ENCODE data around the gene TMED8. TPM values are rescaled to one million over a fixed set of nuclear protein-coding genes. Genes with fewer than 3 reads are reported as not detected.
A peak's percentile ranks its signal among the peaks of the same experiment; 100 is the strongest.

TMED8 gene
- polyA plus RNA-seq, 3 donors = 20.0 to 25.4 (median 23.6) TPM

DNA sequence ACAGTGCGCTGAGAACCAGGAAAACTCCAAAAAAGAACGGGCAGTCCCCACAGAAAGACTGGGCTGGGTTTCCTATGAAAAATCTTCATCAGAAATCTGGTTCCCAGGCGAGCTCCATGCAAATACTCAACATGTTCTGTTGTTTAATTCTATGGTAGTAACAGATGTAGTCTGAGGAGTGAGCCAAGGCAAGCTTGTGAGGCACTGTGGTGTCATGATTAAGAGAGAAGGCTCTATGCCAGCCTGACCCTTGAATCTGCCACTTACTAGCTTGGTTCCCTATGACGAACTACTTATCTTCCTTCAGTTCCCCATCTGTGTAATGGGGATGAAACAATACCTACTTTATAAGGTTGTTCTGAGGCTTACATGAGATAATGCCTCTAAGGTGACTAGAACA is 66.9 kb downstream of the TMED8 start:
- DNase-seq (ENCODE audit: extremely low read depth in 1 of 11, low read depth in 9 of 11, low spot score in 4 of 11) = no peak

DNA sequence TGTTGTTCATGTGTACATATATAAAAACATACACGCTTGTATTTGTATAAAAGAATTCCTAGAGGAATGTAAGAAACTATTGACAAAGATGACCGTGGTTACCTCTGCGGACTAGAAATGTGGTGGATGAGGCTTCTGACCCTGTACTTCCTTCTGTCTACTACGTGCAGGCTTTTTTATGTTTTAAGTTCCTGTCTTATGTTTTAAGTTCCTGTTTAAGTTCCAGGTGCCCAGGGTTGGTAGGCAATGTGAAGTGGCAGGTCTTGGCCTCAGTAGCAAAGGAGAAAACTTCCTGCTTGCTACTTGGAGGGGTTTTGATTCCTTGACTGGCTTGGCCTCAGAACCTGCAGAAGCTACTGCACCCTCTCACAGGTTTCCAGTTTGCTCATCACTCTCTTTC is 67.8 kb downstream of the TMED8 start:
- DNase-seq (ENCODE audit: extremely low read depth in 1 of 11, low read depth in 9 of 11, low spot score in 4 of 11) = no peak

DNA sequence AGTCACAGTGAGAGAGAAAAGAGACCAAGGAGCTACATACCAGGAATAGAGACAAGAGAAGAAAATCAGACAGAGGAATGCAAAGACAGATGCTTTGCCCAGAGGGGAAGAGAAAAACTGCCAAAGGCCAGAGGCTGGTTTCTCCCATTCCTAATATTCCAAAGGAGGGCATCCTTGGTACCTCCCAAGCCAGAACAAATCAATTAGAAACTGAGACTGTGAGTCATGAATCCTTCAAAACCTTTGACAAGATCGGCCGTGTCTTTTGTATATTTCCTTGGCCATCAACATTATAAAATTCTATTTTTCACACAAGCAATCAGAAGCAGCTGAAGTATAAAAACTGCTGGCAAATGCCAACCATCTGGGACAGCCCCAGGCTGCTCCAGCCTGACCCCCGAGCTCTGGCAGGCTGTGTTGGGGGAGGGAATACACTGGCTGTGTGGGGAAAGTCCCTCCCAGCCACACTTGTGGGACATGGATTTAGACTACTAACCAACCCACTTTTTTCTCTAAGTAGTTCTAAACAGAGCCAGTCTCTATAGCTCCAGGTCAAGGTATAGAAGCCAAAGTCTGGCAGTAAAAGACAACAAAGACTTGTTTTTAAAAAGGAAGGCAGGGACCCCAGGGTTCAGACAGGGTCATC is 69.9 kb downstream of the TMED8 start:
- no peak for DNase-seq (ENCODE audit: extremely low read depth in 1 of 11, low read depth in 9 of 11, low spot score in 4 of 11)

DNA sequence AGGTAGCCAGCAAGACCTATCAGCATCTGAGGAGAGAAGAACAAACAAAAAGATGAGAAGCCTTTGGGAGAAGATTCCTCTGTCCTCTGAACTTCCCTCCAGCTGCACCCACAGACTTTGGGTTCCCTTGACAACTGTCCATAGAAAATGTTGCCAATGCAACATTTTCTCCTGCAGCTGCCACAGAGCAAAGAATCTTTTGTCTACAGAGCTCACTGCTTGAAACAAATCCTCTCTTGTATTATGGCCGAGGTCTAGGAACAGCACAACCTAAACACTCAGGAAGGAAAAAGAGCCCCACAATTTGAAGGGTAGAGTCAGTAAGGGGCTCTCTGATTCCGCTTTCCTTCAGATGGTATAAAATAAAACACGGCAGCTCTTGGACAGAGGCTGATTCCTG is 70.5 kb downstream of the TMED8 start:
- DNase-seq (ENCODE audit: extremely low read depth in 1 of 11, low read depth in 9 of 11, low spot score in 4 of 11) = no peak

DNA sequence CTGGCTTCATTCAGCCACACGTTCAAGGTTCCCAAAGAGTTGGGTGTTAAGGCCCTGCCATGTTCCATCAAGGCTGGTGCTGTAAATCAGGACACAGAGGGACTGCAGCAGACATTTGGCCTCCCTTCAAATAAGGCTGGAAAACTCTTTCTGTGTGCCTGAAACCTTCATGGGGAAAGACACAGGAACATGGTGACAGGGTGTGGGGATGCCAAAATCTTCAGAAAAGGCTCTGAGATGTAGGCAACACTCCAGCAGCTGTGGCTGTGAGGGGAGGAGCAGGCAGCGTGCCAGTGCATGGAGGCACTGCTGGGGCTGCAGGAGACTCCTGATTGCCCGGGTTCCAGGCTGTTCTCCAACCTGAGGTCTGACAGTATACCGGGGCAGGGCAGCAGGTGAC is 71.2 kb downstream of the TMED8 start:
- no peak for DNase-seq (ENCODE audit: extremely low read depth in 1 of 11, low read depth in 9 of 11, low spot score in 4 of 11)

DNA sequence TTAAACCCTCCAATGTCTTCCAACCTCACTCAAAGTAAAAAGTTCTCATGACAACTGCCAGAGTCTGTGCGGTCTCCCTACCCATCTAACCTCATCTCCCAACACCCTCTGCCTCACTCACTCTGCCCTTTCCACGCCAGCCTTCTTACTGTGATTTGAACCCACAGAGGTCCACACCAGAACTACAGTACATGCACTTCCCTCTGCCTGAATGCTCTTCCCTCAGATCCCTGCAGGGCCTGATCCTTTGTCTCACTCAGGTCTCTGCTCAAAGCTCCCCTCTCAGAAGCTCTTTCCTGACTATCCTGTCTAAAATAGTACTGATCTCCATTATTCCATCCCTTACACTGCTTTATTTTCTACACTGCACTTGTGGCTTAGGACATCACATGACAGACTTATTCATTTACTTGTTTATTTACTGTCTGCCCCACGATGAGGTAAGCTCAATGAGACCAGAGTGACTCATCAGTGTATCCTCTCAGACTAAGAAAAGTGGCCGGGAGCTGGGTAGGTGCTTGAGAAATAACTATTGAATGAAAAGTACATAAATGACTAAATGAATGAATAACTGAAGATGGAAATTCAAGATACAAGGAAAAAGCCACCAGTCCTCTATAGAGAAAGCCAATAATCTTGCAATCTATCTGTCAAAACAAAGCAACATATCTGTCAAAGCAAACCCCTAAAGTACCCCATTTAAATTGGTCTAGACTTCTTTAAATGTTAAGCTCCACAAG is 73.3 kb downstream of the TMED8 start:
- no peak for DNase-seq (ENCODE audit: extremely low read depth in 1 of 11, low read depth in 9 of 11, low spot score in 4 of 11)

DNA sequence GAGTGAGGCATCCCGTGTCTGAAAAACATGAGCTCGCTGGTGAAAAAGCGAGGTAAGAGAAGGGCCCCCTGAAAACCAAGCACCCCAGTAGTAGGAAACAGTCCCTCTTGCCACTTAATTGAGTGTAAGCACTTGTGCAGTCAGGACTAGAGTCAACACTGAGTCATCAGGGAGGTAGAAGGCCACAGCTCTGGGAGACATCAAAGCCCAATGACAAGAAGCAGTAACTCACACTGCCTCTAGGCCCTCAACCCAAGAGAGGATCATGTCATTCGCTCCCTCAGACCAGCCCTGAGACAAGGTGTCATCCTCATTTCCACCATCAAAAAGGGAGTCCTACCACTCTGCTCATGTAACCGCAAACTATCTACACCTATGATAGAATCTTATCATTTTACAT is 74.0 kb downstream of the TMED8 start:
- no peak for DNase-seq (ENCODE audit: extremely low read depth in 1 of 11, low read depth in 9 of 11, low spot score in 4 of 11)

DNA sequence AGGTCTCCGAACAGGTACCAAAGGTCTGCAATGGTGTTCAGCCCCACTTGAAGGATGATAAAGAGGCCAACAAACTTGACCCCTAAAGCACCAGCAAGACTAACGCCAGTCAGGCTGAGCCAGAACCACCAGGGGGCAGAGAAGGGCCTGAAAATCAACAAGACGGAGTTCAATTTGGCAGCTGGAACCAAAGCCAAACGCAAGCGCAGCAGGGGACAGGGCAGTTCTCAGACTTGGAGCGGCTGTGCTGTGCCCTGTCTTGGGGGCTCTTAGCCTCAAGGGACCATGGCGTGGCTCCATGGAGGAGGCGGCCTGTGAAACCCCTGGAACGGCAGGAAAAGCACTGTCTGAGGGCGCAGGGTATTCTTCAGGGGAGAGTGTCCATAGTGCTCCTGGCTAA is 75.8 kb downstream of the TMED8 start:
- peak in 10 of 11 donors; percentile 53 to 80 (median 70) for DNase-seq (ENCODE audit: extremely low read depth in 1 of 11, low read depth in 9 of 11, low spot score in 4 of 11)

DNA sequence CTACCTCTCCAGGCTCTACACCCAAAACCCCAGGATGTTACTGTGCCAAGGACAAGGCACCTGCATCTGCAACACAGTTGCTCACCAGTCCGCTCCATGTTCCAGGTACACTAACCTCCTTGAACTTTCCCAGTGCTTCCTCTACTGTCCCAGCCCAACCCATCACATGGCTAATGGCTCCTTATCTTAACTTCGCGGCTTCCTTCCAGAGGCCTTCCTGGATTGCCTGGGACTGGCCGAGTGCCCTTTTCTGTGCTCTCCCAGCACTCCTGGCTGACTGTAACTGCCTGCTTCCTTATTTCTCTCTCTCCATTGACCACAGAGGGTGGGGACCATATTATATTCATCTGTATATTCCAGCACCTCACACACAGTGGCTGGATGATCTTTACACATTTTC is 77.1 kb downstream of the TMED8 start:
- no peak for DNase-seq (ENCODE audit: extremely low read depth in 1 of 11, low read depth in 9 of 11, low spot score in 4 of 11)

DNA sequence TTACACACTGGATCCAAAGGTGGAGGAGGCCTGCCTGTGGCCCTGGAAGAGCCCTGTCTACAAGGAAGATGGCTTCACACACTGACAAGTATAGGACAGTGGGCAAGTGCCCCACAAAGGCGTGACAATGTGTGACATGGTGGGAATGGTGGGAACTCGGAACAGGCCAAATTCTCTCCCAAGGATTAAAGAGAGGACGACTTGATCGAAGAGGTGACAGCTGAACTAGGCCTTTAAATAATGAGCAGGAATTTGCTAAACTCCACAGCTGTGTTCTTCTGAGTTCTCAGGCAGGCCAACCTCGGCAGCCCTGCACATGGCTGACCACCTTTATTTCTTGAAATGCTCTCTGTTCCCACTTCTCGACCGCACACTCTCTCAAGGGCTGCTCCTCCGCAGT is 80.0 kb downstream of the TMED8 start:
- no peak for DNase-seq (ENCODE audit: extremely low read depth in 1 of 11, low read depth in 9 of 11, low spot score in 4 of 11)

DNA sequence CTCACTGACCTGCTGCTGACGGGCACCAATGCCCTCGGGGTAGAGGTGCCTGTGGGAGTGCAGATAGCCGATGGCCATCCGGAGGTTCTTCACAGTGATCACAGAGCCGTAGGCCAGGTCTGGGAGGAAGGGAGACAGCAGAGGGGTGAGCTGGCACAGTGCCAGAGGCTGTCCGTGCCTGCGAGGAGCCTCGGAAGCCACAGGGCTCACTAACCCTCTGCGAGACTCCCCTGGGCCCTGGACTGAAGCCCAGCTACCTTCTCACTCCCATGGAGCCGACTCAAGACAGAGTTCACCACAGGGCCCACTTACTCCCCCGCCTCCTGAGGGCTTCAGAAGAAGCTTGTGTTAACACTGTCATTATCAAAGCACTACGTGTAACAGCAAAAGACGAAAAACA is 80.7 kb downstream of the TMED8 start:
- no peak for DNase-seq (ENCODE audit: extremely low read depth in 1 of 11, low read depth in 9 of 11, low spot score in 4 of 11)

DNA sequence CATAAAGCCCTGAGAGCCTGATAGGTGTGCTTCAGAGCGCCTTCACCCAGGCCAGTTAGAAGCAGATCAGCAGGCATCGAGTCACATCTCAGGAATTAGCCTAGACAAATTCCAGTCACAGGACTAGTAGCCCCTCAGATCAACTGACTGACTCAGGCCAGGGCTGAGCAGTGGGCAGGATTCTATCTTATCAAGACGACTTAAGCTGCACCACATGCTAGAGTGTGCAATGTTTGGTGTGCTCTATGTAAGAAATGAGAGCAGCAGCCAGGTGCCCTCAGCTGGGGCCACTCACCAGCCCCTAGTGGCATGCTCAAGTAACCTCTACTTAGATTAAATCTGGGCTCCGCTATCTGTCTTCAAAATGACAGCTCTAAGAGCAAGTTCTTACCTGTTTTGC is 86.2 kb downstream of the TMED8 start:
- no peak for DNase-seq (ENCODE audit: extremely low read depth in 1 of 11, low read depth in 9 of 11, low spot score in 4 of 11)

DNA sequence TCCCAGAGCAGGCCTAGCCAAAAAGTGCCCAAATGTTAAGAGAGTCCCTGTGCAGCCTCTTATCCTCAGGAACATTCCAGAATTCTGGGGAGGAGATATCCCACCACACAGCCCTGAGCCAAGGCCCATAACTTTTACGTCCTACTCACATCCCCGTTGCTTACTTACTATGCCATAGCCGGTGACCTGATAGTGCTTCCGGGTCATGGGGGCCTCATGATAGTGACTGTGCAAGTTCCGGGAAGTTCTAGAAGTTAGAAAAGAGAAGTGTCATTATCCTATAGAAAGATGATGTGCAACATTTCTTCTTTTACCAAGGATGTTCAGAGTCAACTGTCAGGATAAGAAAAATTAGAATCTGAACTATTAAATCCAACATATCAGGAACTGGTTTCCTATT is 90.3 kb downstream of the TMED8 start:
- DNase-seq (ENCODE audit: extremely low read depth in 1 of 11, low read depth in 9 of 11, low spot score in 4 of 11) = no peak

Other genes with a start within 250 kb of the TMED8 start
- gene ZDHHC22, start 235.3 kb downstream of the TMED8 start, polyA plus RNA-seq (ENCODE audit: insufficient read length in 3 of 3) = under 1 TPM; 0.42 to 0.79 (median 0.55) TPM
- gene TMEM63C, start 195.3 kb downstream of the TMED8 start, polyA plus RNA-seq (ENCODE audit: insufficient read length in 3 of 3) = 1 to 10 TPM in 1 of 3 donors, under 1 TPM in 2; 0.57 to 1.1 (median 0.81) TPM
- gene NGB, start 105.9 kb downstream of the TMED8 start, polyA plus RNA-seq (ENCODE audit: insufficient read length in 3 of 3) = not detected
- gene POMT2, start 56.2 kb downstream of the TMED8 start, polyA plus RNA-seq (ENCODE audit: insufficient read length in 3 of 3) = 10 to 100 TPM; 41.6 to 47.0 (median 41.7) TPM
- gene GSTZ1, start 56.1 kb downstream of the TMED8 start, polyA plus RNA-seq (ENCODE audit: insufficient read length in 3 of 3) = 10 to 100 TPM; 27.6 to 34.4 (median 29.7) TPM
- 10 to 100 TPM in 1 of 3 donors, 1 to 10 TPM in 2; 7.6 to 10.3 (median 9.0) TPM for gene SAMD15, start 285 bp upstream of the TMED8 start, polyA plus RNA-seq (ENCODE audit: insufficient read length in 3 of 3)
- gene NOXRED1, start 46.4 kb upstream of the TMED8 start, polyA plus RNA-seq (ENCODE audit: insufficient read length in 3 of 3) = 1 to 10 TPM; 2.3 to 3.5 (median 2.9) TPM
- 10 to 100 TPM; 29.0 to 30.4 (median 30.4) TPM for gene VIPAS39, start 80.5 kb upstream of the TMED8 start, polyA plus RNA-seq (ENCODE audit: insufficient read length in 3 of 3)
- 100 to 1,000 TPM; 162 to 217 (median 215) TPM for gene AHSA1, start 81.0 kb upstream of the TMED8 start, polyA plus RNA-seq (ENCODE audit: insufficient read length in 3 of 3)
- gene ISM2, start 121.7 kb upstream of the TMED8 start, polyA plus RNA-seq (ENCODE audit: insufficient read length in 3 of 3) = 1 to 10 TPM; 1.3 to 3.6 (median 1.8) TPM
- 10 to 100 TPM; 61.8 to 71.8 (median 71.7) TPM for gene SPTLC2, start 239.5 kb upstream of the TMED8 start, polyA plus RNA-seq (ENCODE audit: insufficient read length in 3 of 3)

Data from renal cortex interstitium (tissue), 11 donors.